Measurements from ENCODE around the gene CCDC30. TPM values are rescaled to one million over a fixed set of nuclear protein-coding genes. Genes with fewer than 3 reads are reported as not detected.

The CCDC30 gene
- polyA plus RNA-seq, 1 donor (not counting 4 experiments of a cell fraction or from before 2014, with no cell fraction given) = 0.35 TPM

GRCh38 chr1:42682739-42683531, 219.8 kb downstream of the CCDC30 start:
- Histone ChIP-seq H3K9me1 (ENCODE audit: control insufficient read depth, extremely low read depth, insufficient read depth, low read length) (peaks cover 4% of the 10 kb centered on the region), H3K27me3 (ENCODE audit: control insufficient read depth, extremely low read depth, insufficient read depth, low read length) (no peaks in the 10 kb centered on the region), H3K9me3 (ENCODE audit: control insufficient read depth, low read depth, low read length) (no peaks in the 10 kb centered on the region), H3K4me2 (ENCODE audit: control insufficient read depth, extremely low read depth, insufficient read depth, low read depth, low read length) (peak overlapping the region; percentile 99), H3K79me2 (ENCODE audit: control insufficient read depth, insufficient read depth, low read length) (peaks cover 66% of the 10 kb centered on the region), H3K4me1 (ENCODE audit: control insufficient read depth, extremely low read depth, insufficient read depth, low read length) (peaks cover 50% of the 10 kb centered on the region), H2AFZ (ENCODE audit: control insufficient read depth, low read length) (no peak overlapping the region), H4K20me1 (ENCODE audit: control insufficient read depth, extremely low read depth, insufficient read depth, low read length) (peaks cover 38% of the 10 kb centered on the region), H3K9ac (ENCODE audit: control insufficient read depth, extremely low read depth, insufficient read depth, low read length) (peak overlapping the region; percentile 72), H3K36me3 (ENCODE audit: control insufficient read depth in 2 of 2, extremely low read depth in 1 of 2, insufficient read depth in 2 of 2, low read length in 2 of 2) (peaks cover 0 to 25% of the 10 kb centered on the region in 2 experiments), H3K4me3 (ENCODE audit: control insufficient read depth in 2 of 3, extremely low read depth in 1 of 3, insufficient read depth in 2 of 3, low read depth in 1 of 3, low read length in 3 of 3) (peak overlapping the region; percentile 72 to 83 (median 74)), H3K27ac (ENCODE audit: control insufficient read depth, insufficient read depth, low read length) (peak overlapping the region; percentile 50)
- no peak for DNase-seq (ENCODE audit: low read depth, low spot score)
- no peak for TF ChIP-seq CTCF (optimal IDR thresholded peaks at IDR 0.05 in 1 of 3, IDR thresholded peaks at IDR 0.05 in 1 of 3, conservative IDR thresholded peaks at IDR 0.05 in 1 of 3; ENCODE audit: extremely low read depth in 1 of 3, insufficient read depth in 2 of 3, low read length in 3 of 3)
- TF ChIP-seq EZH2 (IDR thresholded peaks at IDR 0.05; ENCODE audit: low read length) = no peak
- dilution Hi-C loops (cut with MboI; ENCODE audit: extremely low pct_ligation_motif_present, low sequenced_read_pairs) = no loop called here
- FAIRE-seq = no peak

GRCh38 chr1:42684139-42684538, 221.1 kb downstream of the CCDC30 start:
- FAIRE-seq = no peak
- Histone ChIP-seq H3K27ac (ENCODE audit: control insufficient read depth, insufficient read depth, low read length) (peak overlapping the region; percentile 50), H3K4me2 (ENCODE audit: control insufficient read depth, extremely low read depth, insufficient read depth, low read depth, low read length) (peak overlapping the region; percentile 99), H3K27me3 (ENCODE audit: control insufficient read depth, extremely low read depth, insufficient read depth, low read length) (no peaks in the 10 kb centered on the region), H3K9ac (ENCODE audit: control insufficient read depth, extremely low read depth, insufficient read depth, low read length) (peak overlapping the region; percentile 72), H3K9me3 (ENCODE audit: control insufficient read depth, low read depth, low read length) (no peaks in the 10 kb centered on the region), H4K20me1 (ENCODE audit: control insufficient read depth, extremely low read depth, insufficient read depth, low read length) (peaks cover 45% of the 10 kb centered on the region), H3K4me1 (ENCODE audit: control insufficient read depth, extremely low read depth, insufficient read depth, low read length) (peaks cover 62% of the 10 kb centered on the region), H3K9me1 (ENCODE audit: control insufficient read depth, extremely low read depth, insufficient read depth, low read length) (peaks cover 4% of the 10 kb centered on the region), H2AFZ (ENCODE audit: control insufficient read depth, low read length) (no peak overlapping the region), H3K4me3 (ENCODE audit: control insufficient read depth in 2 of 3, extremely low read depth in 1 of 3, insufficient read depth in 2 of 3, low read depth in 1 of 3, low read length in 3 of 3) (peak overlapping the region; percentile 72 to 83 (median 74)), H3K79me2 (ENCODE audit: control insufficient read depth, insufficient read depth, low read length) (peaks cover 78% of the 10 kb centered on the region), H3K36me3 (ENCODE audit: control insufficient read depth in 2 of 2, extremely low read depth in 1 of 2, insufficient read depth in 2 of 2, low read length in 2 of 2) (peaks cover 0 to 26% of the 10 kb centered on the region in 2 experiments)
- TF ChIP-seq EZH2 (IDR thresholded peaks at IDR 0.05; ENCODE audit: low read length) (no peak), CTCF (optimal IDR thresholded peaks at IDR 0.05 in 1 of 3, IDR thresholded peaks at IDR 0.05 in 1 of 3, conservative IDR thresholded peaks at IDR 0.05 in 1 of 3; ENCODE audit: extremely low read depth in 1 of 3, insufficient read depth in 2 of 3, low read length in 3 of 3) (no peak)
- dilution Hi-C loops (cut with MboI; ENCODE audit: extremely low pct_ligation_motif_present, low sequenced_read_pairs) = no loop called here
- no peak for DNase-seq (ENCODE audit: low read depth, low spot score)

All from keratinocyte (primary cell).